ENCODE data around the gene PAQR5.

The PAQR5 gene, protein sequence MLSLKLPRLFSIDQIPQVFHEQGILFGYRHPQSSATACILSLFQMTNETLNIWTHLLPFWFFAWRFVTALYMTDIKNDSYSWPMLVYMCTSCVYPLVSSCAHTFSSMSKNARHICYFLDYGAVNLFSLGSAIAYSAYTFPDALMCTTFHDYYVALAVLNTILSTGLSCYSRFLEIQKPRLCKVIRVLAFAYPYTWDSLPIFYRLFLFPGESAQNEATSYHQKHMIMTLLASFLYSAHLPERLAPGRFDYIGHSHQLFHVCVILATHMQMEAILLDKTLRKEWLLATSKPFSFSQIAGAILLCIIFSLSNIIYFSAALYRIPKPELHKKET

DNA sequence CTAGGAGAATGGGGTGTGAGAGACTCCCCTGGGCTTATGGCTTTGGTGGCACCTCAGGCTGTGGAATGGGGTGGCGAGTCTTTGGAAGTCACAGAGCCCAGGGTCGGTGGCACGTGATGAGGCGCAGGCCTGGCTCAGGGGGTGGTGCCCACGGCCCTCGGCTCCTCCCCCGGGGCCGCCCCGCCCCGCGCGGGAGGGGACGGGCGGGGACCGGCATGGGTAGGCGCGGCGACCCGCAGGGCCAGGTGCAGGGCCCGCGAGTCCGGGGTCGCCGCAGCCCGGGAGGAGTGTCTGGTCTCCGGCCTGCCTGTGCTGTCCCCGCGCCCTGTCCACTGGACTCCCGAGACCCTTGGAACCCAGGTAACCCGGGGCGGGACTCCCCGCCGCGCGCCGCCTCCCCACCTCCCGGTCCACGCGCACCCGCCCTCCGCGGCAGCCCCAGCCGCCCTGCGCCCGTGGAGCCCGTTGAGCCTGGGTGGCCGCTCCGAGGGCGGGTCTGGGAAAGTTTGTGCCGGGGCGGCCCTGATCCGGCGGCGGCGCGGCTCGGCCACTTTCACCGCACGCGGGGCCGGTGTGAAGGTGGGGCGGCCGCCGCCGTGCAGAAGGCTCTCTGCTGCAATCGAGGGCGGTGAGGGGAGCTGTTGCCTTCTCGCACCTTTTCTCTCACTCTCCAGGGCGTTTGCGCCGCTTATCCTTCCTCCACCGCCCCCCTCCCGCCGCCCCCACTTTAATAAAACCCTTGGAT, at the start of gene PAQR5:
Gene PAQR5 (plus strand): TSS at position 216 of the 745 bp plus-strand sequence. CDS start 61,169 bp downstream, outside the sequence.
- H3K4me3 ChIP-seq (replicated peaks; ENCODE audit: low read depth, low read length), result no peak within 1 kb of the TSS
- H3K27me3 ChIP-seq (replicated peaks; ENCODE audit: control insufficient read depth, insufficient read depth, low read length), result no peaks in the 10 kb centered on the region; the same call in none of the 2 replicates
- no peak for TF ChIP-seq CTCF (IDR thresholded peaks at IDR 0.05; ENCODE audit: insufficient read depth, low read length, poor library complexity, severe bottlenecking)
- no peaks in the 10 kb centered on the region for H3K36me3 ChIP-seq (ENCODE audit: control insufficient read depth, insufficient read depth, low read length)
- no peak for DNase-seq (ENCODE audit: extremely low read depth, insufficient read length)

GRCh38 chr15:69253156-69253555, 45.6 kb upstream of the PAQR5 start:
- DNase-seq (ENCODE audit: extremely low read depth, insufficient read length), result no peak
- Histone ChIP-seq H3K27me3 (replicated peaks; ENCODE audit: control insufficient read depth, insufficient read depth, low read length) (no peaks in the 10 kb centered on the region), H3K36me3 (ENCODE audit: control insufficient read depth, insufficient read depth, low read length) (no peaks in the 10 kb centered on the region), H3K4me3 (replicated peaks; ENCODE audit: low read depth, low read length) (no peak overlapping the region)
- no peak for TF ChIP-seq CTCF (IDR thresholded peaks at IDR 0.05; ENCODE audit: insufficient read depth, low read length, poor library complexity, severe bottlenecking)

GRCh38 chr15:69265347-69265955, 33.3 kb upstream of the PAQR5 start:
- DNase-seq (ENCODE audit: extremely low read depth, insufficient read length), result no peak
- TF ChIP-seq CTCF (IDR thresholded peaks at IDR 0.05; ENCODE audit: insufficient read depth, low read length, poor library complexity, severe bottlenecking), result peak; percentile 43
- H3K4me3 ChIP-seq (replicated peaks; ENCODE audit: low read depth, low read length), result no peak overlapping the region
- no peaks in the 10 kb centered on the region for H3K36me3 ChIP-seq (ENCODE audit: control insufficient read depth, insufficient read depth, low read length)
- no peaks in the 10 kb centered on the region for H3K27me3 ChIP-seq (replicated peaks; ENCODE audit: control insufficient read depth, insufficient read depth, low read length)

- no peak for DNase-seq (ENCODE audit: extremely low read depth, insufficient read length)
- Histone ChIP-seq H3K27me3 (replicated peaks; ENCODE audit: control insufficient read depth, insufficient read depth, low read length) (no peaks in the 10 kb centered on the region; the same call in 1 of the 2 replicates), H3K4me3 (replicated peaks; ENCODE audit: low read depth, low read length) (no peak overlapping the region), H3K36me3 (ENCODE audit: control insufficient read depth, insufficient read depth, low read length) (no peaks in the 10 kb centered on the region)
- no peak for TF ChIP-seq CTCF (IDR thresholded peaks at IDR 0.05; ENCODE audit: insufficient read depth, low read length, poor library complexity, severe bottlenecking)
Observed at GRCh38 chr15:69271217-69271616, 27.5 kb upstream of the PAQR5 start.

GRCh38 chr15:69272139-69272538, 26.6 kb upstream of the PAQR5 start:
- Histone ChIP-seq H3K4me3 (replicated peaks; ENCODE audit: low read depth, low read length) (no peak overlapping the region), H3K36me3 (ENCODE audit: control insufficient read depth, insufficient read depth, low read length) (no peaks in the 10 kb centered on the region), H3K27me3 (replicated peaks; ENCODE audit: control insufficient read depth, insufficient read depth, low read length) (no peaks in the 10 kb centered on the region; the same call in 1 of the 2 replicates)
- no peak for TF ChIP-seq CTCF (IDR thresholded peaks at IDR 0.05; ENCODE audit: insufficient read depth, low read length, poor library complexity, severe bottlenecking)
- DNase-seq (ENCODE audit: extremely low read depth, insufficient read length), result no peak

Measured in GM06990 (cell line).